Thymus (tissue), 11 donors: Measurements from ENCODE around the gene FAM120B. TPM values are rescaled to one million over a fixed set of nuclear protein-coding genes. Genes with fewer than 3 reads are reported as not detected.
"Not testable (repeated sequence)": the region's sequence is repeated elsewhere in the genome, so short reads cannot be mapped to it uniquely, and the experiment has no call there.

Experiments
- DNase-seq, 9 donors: peaks; one replicate each; pipeline ENCODE4 v3.0.0-alpha.2; 2013; ENCODE audit warnings: low spot score in 9 of 9, low read depth in 6 of 9, missing footprints in 1 of 9
- H3K27ac ChIP-seq, 2 donors: one replicate each; pipeline ENCODE4 v1.5.1; 2013; ENCODE audit warnings: control low read depth in 1 of 2, low read depth in 1 of 2, low read length in 1 of 2, mild to moderate bottlenecking in 1 of 2, moderate library complexity in 1 of 2
- H3K27me3 ChIP-seq, 2 donors: one replicate each; pipeline ENCODE4 v1.5.1; 2013; ENCODE audit warnings: low read length in 1 of 2; ENCODE audit not compliant: control insufficient read depth in 2 of 2, insufficient read depth in 1 of 2
- H3K36me3 ChIP-seq, 2 donors: one replicate each; pipeline ENCODE4 v1.5.1; 2013; ENCODE audit warnings: low read length in 1 of 2, mild to moderate bottlenecking in 1 of 2, moderate library complexity in 1 of 2; ENCODE audit not compliant: control insufficient read depth in 2 of 2, insufficient read depth in 2 of 2
- H3K4me1 ChIP-seq, 2 donors: one replicate each; pipeline ENCODE4 v1.5.1; 2013; ENCODE audit warnings: low read length in 2 of 2; ENCODE audit not compliant: control insufficient read depth in 2 of 2, insufficient read depth in 2 of 2
- H3K4me3 ChIP-seq, 2 donors: one replicate each; pipeline ENCODE4 v1.5.1; 2013; ENCODE audit warnings: low read length in 2 of 2, control low read depth in 1 of 2, mild to moderate bottlenecking in 1 of 2
- H3K9me3 ChIP-seq, 2 donors: one replicate each; pipeline ENCODE4 v1.5.1; 2013; ENCODE audit warnings: low read length in 1 of 2, mild to moderate bottlenecking in 1 of 2; ENCODE audit not compliant: control insufficient read depth in 2 of 2, insufficient read depth in 1 of 2
- WGBS: extraction: QIAGEN DNeasy Blood & Tissue Kit; methylation state at CpG from one replicate; pipeline ENCODE4 v1.1.7; 2013; 5-methylcytosine and 5-hydroxymethylcytosine counted together
- polyA plus RNA-seq: library from polyadenylated mRNA; stranded (reverse); fragments of 200-250 nt; gene quantifications from one replicate; pipeline ENCODE4 v1.2.3, GENCODE V29; 2013
- total RNA-seq: library from RNA; stranded (reverse); fragments of 120-200 nt; gene quantifications from one replicate; pipeline ENCODE4 v1.2.4, GENCODE V29; 2013
- donor health status: healthy.

FAM120B gene
- total and polyA plus RNA-seq, 2 donors = 12.1 to 13.6 TPM

- Histone ChIP-seq H3K4me3 (no peak overlapping the region), H3K4me1 (peaks cover 0 to 2% of the 10 kb centered on the region in 2 donors), H3K36me3 (no peaks in the 10 kb centered on the region), H3K27ac (no peak overlapping the region), H3K27me3 (peaks cover 4 to 33% of the 10 kb centered on the region in 2 donors), H3K9me3 (no peaks in the 10 kb centered on the region)
- 89% methylated on average over 8 of the region's 8 CpGs for WGBS
- DNase-seq = no peak
Observed at GRCh38 chr6:170263410-170263809, 43.1 kb upstream of the FAM120B start.

GRCh38 chr6:170264086-170264485, 42.5 kb upstream of the FAM120B start:
- Histone ChIP-seq H3K27me3 (peaks cover 4 to 33% of the 10 kb centered on the region in 2 donors), H3K9me3 (no peaks in the 10 kb centered on the region), H3K36me3 (no peaks in the 10 kb centered on the region), H3K4me3 (no peak overlapping the region), H3K27ac (no peak overlapping the region), H3K4me1 (peaks cover 0 to 2% of the 10 kb centered on the region in 2 donors)
- 96% methylated on average over 7 of the region's 7 CpGs for WGBS
- no peak for DNase-seq

- peaks cover 4 to 30% of the 10 kb centered on the region in 2 donors for H3K27me3 ChIP-seq
- not testable (repeated sequence) for H3K4me3 ChIP-seq, H3K36me3 ChIP-seq, H3K9me3 ChIP-seq, DNase-seq, H3K27ac ChIP-seq, H3K4me1 ChIP-seq
- WGBS = 96% methylated on average over 12 of the region's 12 CpGs
Observed at GRCh38 chr6:170264644-170265043, 41.9 kb upstream of the FAM120B start.

- H3K4me1 ChIP-seq = peaks cover 0 to 5% of the 10 kb centered on the region in 2 donors
- no peak overlapping the region for H3K27ac ChIP-seq
- H3K36me3 ChIP-seq = no peaks in the 10 kb centered on the region
- H3K4me3 ChIP-seq = no peak overlapping the region
- peaks cover 4 to 30% of the 10 kb centered on the region in 2 donors for H3K27me3 ChIP-seq
- DNase-seq = no peak
- WGBS = 93% methylated on average over 22 of the region's 22 CpGs
- no peaks in the 10 kb centered on the region for H3K9me3 ChIP-seq
Observed at GRCh38 chr6:170265655-170266054, 40.9 kb upstream of the FAM120B start.

- H3K36me3 ChIP-seq = no peaks in the 10 kb centered on the region
- no peak for DNase-seq
- no peak overlapping the region for H3K27ac ChIP-seq
- 91% methylated on average over 18 of the region's 18 CpGs for WGBS
- H3K9me3 ChIP-seq = no peaks in the 10 kb centered on the region
- peaks cover 4 to 30% of the 10 kb centered on the region in 2 donors for H3K27me3 ChIP-seq
- peaks cover 0 to 7% of the 10 kb centered on the region in 2 donors for H3K4me1 ChIP-seq
- H3K4me3 ChIP-seq = no peak overlapping the region
Observed at GRCh38 chr6:170266061-170266825, 40.3 kb upstream of the FAM120B start.

- H3K9me3 ChIP-seq = no peaks in the 10 kb centered on the region
Observed at GRCh38 chr6:170267688-170268087, 38.9 kb upstream of the FAM120B start.

GRCh38 chr6:170268216-170269129, 38.1 kb upstream of the FAM120B start:
- H3K9me3 ChIP-seq = peaks cover 0 to 4% of the 10 kb centered on the region in 2 donors
- WGBS = 95% methylated on average over 22 of the region's 22 CpGs
- H3K36me3 ChIP-seq = no peaks in the 10 kb centered on the region
- no peak for DNase-seq
- peaks cover 2 to 16% of the 10 kb centered on the region in 2 donors for H3K27me3 ChIP-seq
- no peak overlapping the region for H3K4me3 ChIP-seq
- no peak overlapping the region for H3K27ac ChIP-seq
- peaks cover 8 to 22% of the 10 kb centered on the region in 2 donors for H3K4me1 ChIP-seq

More at GRCh38 chr6:170267688-170268087, 38.9 kb upstream of the FAM120B start:
- 86% methylated on average over 14 of the region's 14 CpGs for WGBS
- Histone ChIP-seq H3K4me1 (peaks cover 8 to 21% of the 10 kb centered on the region in 2 donors), H3K27me3 (peaks cover 4 to 22% of the 10 kb centered on the region in 2 donors), H3K36me3 (no peaks in the 10 kb centered on the region), H3K4me3 (no peak overlapping the region), H3K27ac (no peak overlapping the region)
- DNase-seq = no peak

- DNase-seq = no peak
- 89% methylated on average over 22 of the region's 22 CpGs for WGBS
- H3K27me3 ChIP-seq = peaks cover 0 to 13% of the 10 kb centered on the region in 2 donors
- H3K27ac ChIP-seq = no peak overlapping the region
- peaks cover 0 to 4% of the 10 kb centered on the region in 2 donors for H3K9me3 ChIP-seq
- no peak overlapping the region for H3K4me3 ChIP-seq
- peaks cover 8 to 22% of the 10 kb centered on the region in 2 donors for H3K4me1 ChIP-seq
- H3K36me3 ChIP-seq = no peaks in the 10 kb centered on the region
Observed at GRCh38 chr6:170269151-170269845, 37.3 kb upstream of the FAM120B start.
